ENCODE data around the gene PNPO.
"Not testable (repeated sequence)": the region's sequence is repeated elsewhere in the genome, so short reads cannot be mapped to it uniquely, and the experiment has no call there.

PNPO gene

DNA sequence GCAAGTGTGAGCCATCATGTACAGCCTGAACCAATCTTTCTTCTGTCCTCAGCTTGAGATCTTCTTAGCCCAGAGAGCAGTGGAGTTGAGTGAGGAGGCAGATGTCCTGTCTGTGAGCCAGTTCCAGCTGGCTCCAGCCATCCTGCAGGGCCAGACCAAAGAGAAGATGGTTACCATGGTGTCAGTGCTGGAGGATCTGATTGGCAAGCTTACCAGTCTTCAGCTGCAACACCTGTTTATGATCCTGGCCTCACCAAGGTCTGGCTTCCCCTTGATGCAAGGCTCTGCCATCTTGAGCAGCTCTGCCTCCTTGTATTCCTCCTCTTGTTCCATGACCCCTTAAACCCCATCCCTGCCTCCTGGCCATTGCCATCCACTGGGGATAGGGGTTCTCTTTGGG lies 39.2 kb downstream of the PNPO start:
- DNase-seq, result no peak

- no peak for DNase-seq
Observed at GRCh38 chr17:47981462-47981861, 40.1 kb downstream of the PNPO start.

DNA sequence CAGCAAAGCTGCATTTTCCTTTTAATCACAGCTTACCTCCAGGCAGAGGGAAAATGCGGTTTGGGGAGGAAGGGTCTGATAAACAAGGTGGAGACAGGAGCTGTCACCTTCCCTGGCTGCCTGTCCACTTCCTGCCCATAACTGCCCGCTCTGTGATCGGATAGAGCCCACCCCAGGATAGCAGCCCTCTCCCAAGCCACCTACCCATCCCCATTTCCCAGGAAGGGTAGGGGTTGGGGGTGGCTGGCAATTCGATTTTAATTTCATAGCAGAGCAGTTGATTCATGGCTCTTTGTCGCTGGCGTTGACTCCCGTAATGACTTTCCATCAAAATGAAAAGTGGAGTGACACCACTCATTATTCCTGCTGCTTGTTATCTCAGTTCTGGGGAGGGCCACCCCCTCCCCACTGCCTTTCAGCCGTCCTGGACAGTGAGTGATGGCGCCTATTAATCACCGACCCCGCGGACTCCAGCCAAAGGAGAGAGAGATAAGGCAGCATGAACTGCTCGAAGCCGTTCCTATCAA lies 40.8 kb downstream of the PNPO start:
- no peak for DNase-seq

- no peak for DNase-seq
Observed at GRCh38 chr17:47982645-47983390, 41.4 kb downstream of the PNPO start.

DNA sequence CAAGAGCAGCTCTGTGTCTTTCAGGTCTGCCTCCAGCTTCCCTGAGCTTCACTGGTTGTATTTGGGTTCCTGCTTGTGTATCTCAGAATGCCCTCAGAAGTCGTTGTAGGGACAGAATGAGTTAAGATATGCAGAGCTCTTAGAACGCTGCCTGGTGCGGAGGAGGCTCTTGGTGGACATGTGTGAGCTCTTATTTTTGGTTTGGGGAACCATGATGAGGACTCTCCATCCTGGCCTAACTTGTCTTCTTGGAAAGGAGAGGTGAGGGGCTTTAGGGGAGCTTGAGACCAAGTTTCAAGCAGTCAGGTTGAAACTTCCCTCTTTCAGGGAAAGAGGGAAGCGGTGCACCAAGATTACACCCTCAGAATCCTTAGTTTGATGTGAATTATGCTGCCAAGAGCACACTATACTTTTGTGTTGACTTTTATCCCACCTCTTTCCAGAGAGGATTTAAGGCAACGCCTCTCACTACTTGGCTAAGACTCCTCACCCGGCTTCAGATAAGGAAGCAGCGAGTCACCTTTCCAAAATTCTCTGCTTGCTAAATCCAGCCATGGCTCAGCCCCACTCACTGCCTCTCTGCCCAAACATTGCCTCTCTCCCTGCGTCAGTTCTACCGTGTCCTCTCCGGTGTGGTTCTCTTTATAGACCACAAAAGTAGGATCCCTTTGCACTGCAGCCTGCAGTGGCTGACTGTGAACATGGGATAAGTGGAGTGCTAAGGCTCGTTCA lies 42.3 kb downstream of the PNPO start:
- no peak for DNase-seq

DNA sequence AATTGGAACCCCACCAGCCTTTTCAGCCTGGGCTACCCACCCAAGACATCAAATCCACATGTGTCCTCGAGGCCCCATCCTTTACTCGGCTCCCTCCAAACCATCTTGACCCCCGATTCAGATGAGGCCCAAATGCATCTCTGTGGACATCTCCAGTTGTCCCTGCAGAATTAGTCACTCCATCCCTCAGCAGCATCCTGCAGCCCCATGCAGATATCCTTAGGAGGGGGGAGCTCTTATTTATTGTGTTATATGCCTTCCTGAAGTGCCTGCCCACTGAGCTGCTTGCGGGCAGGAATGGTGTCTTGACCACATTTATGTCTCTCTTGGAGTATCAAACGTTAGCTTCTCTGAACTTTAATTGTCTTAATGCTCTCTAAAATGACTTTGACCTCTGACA lies 45.1 kb downstream of the PNPO start:
- DNase-seq, result no peak

GRCh38 chr17:47987240-47987835 lies 46.0 kb downstream of the PNPO start:
- DNase-seq, result no peak

DNA sequence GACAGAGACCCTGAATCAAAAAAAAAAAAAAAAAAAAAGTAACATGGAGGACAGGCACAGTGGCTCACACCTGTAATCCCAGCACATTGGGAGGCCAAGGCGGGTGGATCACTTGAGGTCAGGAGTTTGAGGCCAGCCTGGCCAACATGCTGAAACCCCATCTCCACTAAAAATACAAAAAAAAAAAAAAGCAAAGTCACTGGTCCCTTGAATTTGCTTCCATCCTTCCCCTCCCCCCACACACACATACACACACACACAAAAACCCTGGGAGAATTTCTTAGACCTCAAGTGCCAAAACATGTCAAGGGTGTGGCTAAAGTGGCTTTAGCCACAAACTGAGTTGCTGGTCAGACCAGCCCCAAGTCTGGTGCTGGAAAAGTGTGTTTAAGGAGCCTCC lies 47.1 kb downstream of the PNPO start:
- not testable (repeated sequence) for DNase-seq

DNA sequence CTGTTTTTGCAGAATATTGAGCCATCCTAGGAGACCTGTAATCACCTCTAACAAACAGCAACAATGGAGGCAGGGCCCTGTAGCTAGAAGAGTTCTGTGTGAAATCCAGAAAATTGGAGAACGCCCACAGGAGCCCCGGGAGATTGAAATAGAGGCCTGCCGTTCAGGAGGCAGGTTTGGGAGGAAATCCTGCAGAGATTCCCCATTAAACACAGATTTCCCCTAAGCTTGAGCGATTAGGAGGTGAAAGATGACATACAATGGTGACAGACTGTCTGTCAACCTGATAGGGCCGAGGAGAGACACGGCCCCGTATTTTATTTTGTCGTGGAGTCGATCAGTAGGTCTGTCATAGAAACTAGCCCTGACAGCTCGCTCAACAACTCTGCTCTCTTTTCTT lies 47.8 kb downstream of the PNPO start:
- no peak for DNase-seq

DNA sequence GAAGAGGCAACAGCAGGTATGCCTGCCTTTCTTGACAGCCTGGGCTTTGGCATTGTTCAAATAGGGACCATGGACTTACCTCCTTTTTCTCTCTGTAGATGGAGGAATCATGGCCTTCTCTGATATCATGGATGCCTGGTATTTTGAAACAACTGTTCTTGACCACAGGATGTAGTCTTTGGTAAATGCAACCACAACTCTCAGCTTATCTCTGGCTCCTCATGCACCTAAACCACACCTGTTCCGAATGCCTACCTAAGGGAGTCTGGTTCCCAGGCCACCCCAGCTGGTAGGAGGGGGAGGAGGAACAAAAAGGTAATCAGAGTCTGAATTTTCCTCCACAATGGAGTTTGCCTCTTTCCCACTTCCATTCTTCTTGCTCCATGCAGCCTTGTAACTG lies 48.3 kb downstream of the PNPO start:
- no peak for DNase-seq

DNA sequence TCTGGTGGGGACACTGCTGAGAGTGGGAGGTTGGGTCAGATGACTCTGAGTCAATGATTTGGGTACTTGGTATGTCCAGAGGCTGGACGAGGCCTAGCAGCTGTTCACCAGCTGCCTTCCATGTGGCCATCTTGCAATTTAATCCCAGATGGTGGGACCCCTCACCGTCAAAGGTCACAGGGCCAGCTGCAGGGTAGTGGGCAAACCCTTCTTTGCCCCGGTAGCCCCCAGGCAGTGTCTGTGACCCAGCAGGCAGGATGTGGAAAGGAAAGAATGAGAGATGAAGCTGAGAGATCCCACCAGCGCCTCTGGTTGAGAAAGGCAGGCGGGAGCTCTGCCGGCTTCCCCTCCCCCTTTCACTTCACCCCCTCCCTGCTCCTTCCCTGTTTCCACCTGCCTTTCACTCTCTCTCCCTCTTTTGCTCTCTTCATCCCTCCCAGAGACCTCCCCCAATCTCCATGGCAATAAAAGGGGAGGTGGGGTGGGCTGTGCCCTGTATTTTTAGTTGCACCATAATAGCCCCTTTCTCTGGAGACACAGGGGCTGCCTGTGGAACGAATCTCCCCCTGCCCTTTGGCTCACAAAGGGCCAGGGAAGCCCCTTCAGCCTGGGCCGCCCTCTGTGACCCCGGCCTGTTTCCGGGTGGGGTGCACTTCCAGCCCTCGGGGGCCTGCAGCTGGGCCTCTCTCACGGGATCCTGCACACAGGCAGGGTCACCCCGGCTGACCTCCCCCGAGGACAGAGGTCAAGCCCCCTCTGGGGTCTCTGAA lies 49.8 kb downstream of the PNPO start:
- no peak for DNase-seq

DNA sequence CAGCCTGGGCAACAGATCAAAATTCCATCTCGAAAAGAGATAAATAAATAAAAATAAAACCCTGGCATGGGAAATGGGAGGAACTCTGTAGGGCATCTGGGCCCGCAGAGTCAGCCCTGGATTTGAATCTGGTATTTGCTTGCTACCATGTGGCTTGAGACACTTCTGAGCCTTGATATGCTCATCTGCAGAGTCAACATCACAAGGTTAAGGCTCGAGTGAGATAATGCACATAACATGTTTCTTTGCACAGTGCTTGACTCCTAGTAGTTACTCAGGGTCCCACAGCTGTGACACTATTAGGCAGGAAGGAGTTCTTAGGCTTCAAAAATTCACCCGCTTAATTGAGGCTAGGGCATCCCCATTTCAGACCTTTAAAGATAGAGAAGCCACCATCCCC lies 50.8 kb downstream of the PNPO start:
- no peak for DNase-seq

DNA sequence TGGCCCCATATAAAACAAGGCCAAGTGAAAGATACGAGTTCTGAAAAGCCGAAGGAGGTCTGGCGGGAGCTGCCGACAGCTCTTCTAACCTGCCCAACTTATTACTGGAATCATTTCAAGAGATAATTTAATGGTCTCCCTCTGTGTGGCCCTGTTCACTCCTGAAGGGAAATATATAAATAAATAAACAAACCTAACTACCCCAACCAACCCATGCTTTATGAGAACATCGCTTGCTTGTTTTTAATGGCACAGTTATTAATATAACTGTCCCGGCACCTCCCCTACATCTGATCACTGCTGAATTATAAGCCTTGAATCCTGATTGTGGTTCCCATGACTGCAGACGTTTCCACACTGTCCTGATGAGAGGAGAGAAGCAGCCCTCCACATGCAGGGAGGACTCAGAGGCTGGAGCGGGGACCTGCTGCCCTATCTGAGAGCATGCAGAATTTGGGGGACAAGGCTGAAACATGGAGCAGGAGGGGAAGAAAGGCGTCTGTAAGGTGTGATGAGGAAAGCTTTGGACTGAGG lies 51.7 kb downstream of the PNPO start:
- DNase-seq, result no peak

- DNase-seq, result no peak
Observed at GRCh38 chr17:47993964-47994363, 52.6 kb downstream of the PNPO start.

GRCh38 chr17:47994724-47995123 lies 53.4 kb downstream of the PNPO start:
- DNase-seq, result no peak

- no peak for DNase-seq
Observed at GRCh38 chr17:47995241-47995935, 54.0 kb downstream of the PNPO start.

DNA sequence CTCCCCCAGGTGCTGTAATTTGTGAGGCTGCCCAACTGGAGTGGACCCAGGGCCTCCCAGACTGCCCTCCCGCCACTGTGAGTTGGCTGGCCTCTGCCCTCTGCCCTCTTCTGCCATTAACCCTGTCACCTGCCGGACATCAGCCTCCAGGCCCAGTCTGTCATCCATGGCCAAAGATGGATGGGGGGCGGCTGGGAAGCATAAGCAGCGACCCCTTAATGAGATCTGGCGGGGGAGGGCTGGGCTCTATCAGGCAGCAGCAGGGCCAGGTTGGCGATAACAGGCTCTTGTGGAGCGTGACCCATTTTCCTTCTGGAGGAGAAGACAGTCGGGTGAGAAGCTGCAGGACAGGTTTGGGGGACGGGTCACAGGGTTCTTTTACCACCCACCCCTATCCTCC lies 54.8 kb downstream of the PNPO start:
- DNase-seq, result no peak

- DNase-seq, result no peak
Observed at GRCh38 chr17:47997586-47997985, 56.2 kb downstream of the PNPO start.

GRCh38 chr17:47998044-47998443 lies 56.7 kb downstream of the PNPO start:
- DNase-seq, result no peak
